NT2/D1 (cell line): Measurements from ENCODE around the gene PELI2.

Source experiments
- YY1 ChIP-seq: IDR thresholded peaks from 2 replicates; pipeline ENCODE4 v1.6.1; 2011; ENCODE audit not compliant: insufficient read length, insufficient read depth
- ZNF274 ChIP-seq: IDR thresholded peaks from 2 replicates; pipeline ENCODE4 v1.6.1; 2011; ENCODE audit warnings: mild to moderate bottlenecking, low read depth, low read length

DNA sequence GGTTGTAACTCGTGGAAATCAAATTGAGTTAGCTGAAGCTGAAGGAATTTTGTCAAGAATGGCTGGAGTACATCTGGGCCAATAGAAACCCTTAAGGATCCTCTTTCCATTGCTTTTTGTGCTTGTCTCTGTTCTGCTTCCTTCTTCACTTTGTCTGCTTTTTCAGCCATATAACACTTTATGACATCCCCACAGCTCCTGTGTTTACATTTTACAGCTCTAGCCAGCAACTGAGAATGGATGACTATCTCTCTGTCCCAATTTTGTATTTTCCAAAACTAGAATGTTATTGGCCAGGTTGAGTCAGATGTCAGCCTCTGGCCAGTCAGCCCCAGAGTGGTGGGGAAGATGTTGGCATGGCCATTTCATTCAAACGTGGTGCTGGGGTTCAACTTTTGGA, 57.6 kb downstream of the PELI2 start:
- TF ChIP-seq YY1 (no peak), ZNF274 (no peak)
